Mesenchymal stem cell (in vitro differentiated cells and primary cell): Measurements from ENCODE around the gene JAG1.

Experiments used
- DNase-seq: peaks from one replicate; pipeline ENCODE4 v3.0.0-alpha.2; 2013
- H2AFZ ChIP-seq: one replicate; pipeline ENCODE4 v1.6.1; 2013; ENCODE audit warnings: low read depth, mild to moderate bottlenecking, control low read depth, inconsistent platforms, low read length, moderate library complexity
- H2AK5ac ChIP-seq: 2 replicates; pipeline ENCODE4 v1.6.1; 2013; ENCODE audit warnings: low read length, moderate library complexity, mild to moderate bottlenecking, inconsistent platforms; ENCODE audit not compliant: severe bottlenecking
- H2BK120ac ChIP-seq: one replicate; pipeline ENCODE4 v1.6.1; 2013; ENCODE audit warnings: low read depth, mild to moderate bottlenecking, inconsistent platforms, low read length, moderate library complexity
- H2BK12ac ChIP-seq, 2 experiments: one replicate each; pipeline ENCODE4 v1.6.1; 2013; ENCODE audit warnings: inconsistent platforms in 2 of 2, low read length in 2 of 2, mild to moderate bottlenecking in 2 of 2, moderate library complexity in 2 of 2, control low read depth in 1 of 2
- H2BK15ac ChIP-seq: one replicate; pipeline ENCODE4 v1.6.1; 2013; ENCODE audit warnings: mild to moderate bottlenecking, low read depth, inconsistent platforms; ENCODE audit not compliant: poor library complexity, severe bottlenecking
- H2BK5ac ChIP-seq: 2 replicates; pipeline ENCODE4 v1.6.1; 2013; ENCODE audit warnings: low read depth, mild to moderate bottlenecking, low read length, control low read depth, inconsistent platforms; ENCODE audit not compliant: poor library complexity, severe bottlenecking
- H3K14ac ChIP-seq, 2 experiments: one replicate each; pipeline ENCODE4 v1.6.1; 2013; ENCODE audit warnings: inconsistent platforms in 2 of 2, low read length in 2 of 2, control low read depth in 1 of 2, mild to moderate bottlenecking in 1 of 2, moderate library complexity in 1 of 2
- H3K18ac ChIP-seq, 2 experiments: one replicate each; pipeline ENCODE4 v1.6.1; 2013; ENCODE audit warnings: inconsistent platforms in 2 of 2, low read length in 2 of 2, control low read depth in 1 of 2, low read depth in 1 of 2, mild to moderate bottlenecking in 1 of 2
- H3K23ac ChIP-seq, 2 experiments: one replicate each; pipeline ENCODE4 v1.6.1; 2013; ENCODE audit warnings: inconsistent platforms in 2 of 2, low read length in 2 of 2, mild to moderate bottlenecking in 2 of 2, moderate library complexity in 2 of 2, control low read depth in 1 of 2
- H3K27ac ChIP-seq: 2 replicates; pipeline ENCODE4 v1.5.1; 2013; ENCODE audit warnings: mild to moderate bottlenecking, moderate library complexity, low read length, control low read depth, inconsistent platforms; ENCODE audit not compliant: poor library complexity, severe bottlenecking
- H3K27me3 ChIP-seq, 2 experiments: 2 replicates each; pipeline versions ENCODE4 v1.6.1 to v1.7.0; 2013; ENCODE audit warnings: low read length in 2 of 2, mild to moderate bottlenecking in 2 of 2, moderate library complexity in 2 of 2, control low read depth in 1 of 2, inconsistent platforms in 1 of 2; ENCODE audit not compliant: control insufficient read depth in 1 of 2, insufficient read depth in 1 of 2
- H3K36me3 ChIP-seq, 2 experiments: 2 replicates each; pipeline versions ENCODE4 v1.6.1 to v1.7.0; 2013; ENCODE audit warnings: low read length in 2 of 2, control low read depth in 1 of 2, inconsistent platforms in 1 of 2, low read depth in 1 of 2, mild to moderate bottlenecking in 1 of 2; ENCODE audit not compliant: insufficient read depth in 2 of 2, control insufficient read depth in 1 of 2
- H3K4ac ChIP-seq, 2 experiments: one replicate each; pipeline ENCODE4 v1.6.1; 2013; ENCODE audit warnings: inconsistent platforms in 2 of 2, low read length in 2 of 2, mild to moderate bottlenecking in 2 of 2, moderate library complexity in 2 of 2, control low read depth in 1 of 2, low read depth in 1 of 2
- H3K4me1 ChIP-seq: 2 replicates; pipeline ENCODE4 v1.6.1; 2013; ENCODE audit warnings: low read depth, low read length, control low read depth; ENCODE audit not compliant: control insufficient read depth, insufficient read depth
- H3K4me2 ChIP-seq: 2 replicates; pipeline ENCODE4 v1.6.1; 2013; ENCODE audit warnings: low read length, mild to moderate bottlenecking, inconsistent platforms; ENCODE audit not compliant: poor library complexity, severe bottlenecking
- H3K4me3 ChIP-seq, 2 experiments: 2 replicates each; pipeline versions ENCODE4 v1.5.1 to v1.7.0; 2013; ENCODE audit warnings: low read length in 2 of 2, mild to moderate bottlenecking in 2 of 2, control low read depth in 1 of 2, low read depth in 1 of 2; ENCODE audit not compliant: insufficient read depth in 1 of 2
- H3K79me1 ChIP-seq: replicated peaks from 2 replicates; pipeline ENCODE4 v1.6.1; 2013; ENCODE audit warnings: mild to moderate bottlenecking, control low read depth, low read length, inconsistent platforms; ENCODE audit not compliant: poor library complexity, severe bottlenecking
- H3K9ac ChIP-seq: 2 replicates; pipeline ENCODE4 v1.7.0; 2013; ENCODE audit warnings: mild to moderate bottlenecking, low read length, moderate library complexity
- H3K9me3 ChIP-seq: 2 replicates; pipeline ENCODE4 v1.7.0; 2013; ENCODE audit warnings: mild to moderate bottlenecking, low read length; ENCODE audit not compliant: control insufficient read depth
- H4K8ac ChIP-seq: one replicate; pipeline ENCODE4 v1.6.1; 2013; ENCODE audit warnings: inconsistent platforms, mild to moderate bottlenecking, low read length, moderate library complexity
- H4K91ac ChIP-seq: one replicate; pipeline ENCODE4 v1.6.1; 2013; ENCODE audit warnings: mild to moderate bottlenecking, low read length, inconsistent platforms
- WGBS: methylation state at CpG from one replicate; pipeline ENCODE4 v1.1.7; 2013; ENCODE audit warnings: mixed read lengths; 5-methylcytosine and 5-hydroxymethylcytosine counted together

The JAG1 gene

DNA sequence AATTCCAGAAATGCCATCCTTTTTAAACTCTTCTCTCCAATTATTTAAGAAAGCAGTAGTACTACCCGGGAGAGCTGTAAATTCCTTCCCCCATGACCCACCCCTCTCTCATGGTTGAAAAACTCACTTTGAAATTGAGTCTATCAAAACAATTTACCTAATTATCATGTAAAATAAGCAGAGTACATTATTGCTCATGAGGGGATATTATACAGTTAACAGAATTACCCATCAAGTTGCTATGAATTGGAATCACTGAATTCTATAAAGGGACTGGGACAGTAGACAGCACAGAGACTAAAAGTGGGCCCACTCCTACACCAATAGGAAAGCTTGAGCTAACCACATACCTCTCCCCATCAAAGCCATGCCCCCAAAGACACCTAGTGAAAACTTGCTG is 16.3 kb downstream of the JAG1 start:
- H2BK15ac ChIP-seq, result no peak overlapping the region
- H3K18ac ChIP-seq, result no peak overlapping the region
- no peaks in the 10 kb centered on the region for H3K27me3 ChIP-seq
- H2BK12ac ChIP-seq, result no peak overlapping the region
- DNase-seq, result no peak
- H3K9me3 ChIP-seq, result peaks cover 4% of the 10 kb centered on the region
- H3K36me3 ChIP-seq, result peaks cover 45 to 79% of the 10 kb centered on the region in 2 experiments
- H2AFZ ChIP-seq, result no peak overlapping the region
- no peak overlapping the region for H4K8ac ChIP-seq
- peak overlapping the region; percentile 26 for H2AK5ac ChIP-seq
- no peak overlapping the region for H3K4me3 ChIP-seq
- H3K27ac ChIP-seq, result no peak overlapping the region
- no peak overlapping the region for H4K91ac ChIP-seq
- H3K14ac ChIP-seq, result no peak overlapping the region
- H3K79me1 ChIP-seq, result peaks cover 30% of the 10 kb centered on the region
- H3K23ac ChIP-seq, result no peak overlapping the region
- no peak overlapping the region for H3K4me2 ChIP-seq
- no peak overlapping the region for H3K4ac ChIP-seq
- 86% methylated on average over 1 of the region's 1 CpG for WGBS
- peaks cover 31% of the 10 kb centered on the region for H3K4me1 ChIP-seq
- H2BK120ac ChIP-seq, result no peak overlapping the region
- no peak overlapping the region for H2BK5ac ChIP-seq
- no peak overlapping the region for H3K9ac ChIP-seq

DNA sequence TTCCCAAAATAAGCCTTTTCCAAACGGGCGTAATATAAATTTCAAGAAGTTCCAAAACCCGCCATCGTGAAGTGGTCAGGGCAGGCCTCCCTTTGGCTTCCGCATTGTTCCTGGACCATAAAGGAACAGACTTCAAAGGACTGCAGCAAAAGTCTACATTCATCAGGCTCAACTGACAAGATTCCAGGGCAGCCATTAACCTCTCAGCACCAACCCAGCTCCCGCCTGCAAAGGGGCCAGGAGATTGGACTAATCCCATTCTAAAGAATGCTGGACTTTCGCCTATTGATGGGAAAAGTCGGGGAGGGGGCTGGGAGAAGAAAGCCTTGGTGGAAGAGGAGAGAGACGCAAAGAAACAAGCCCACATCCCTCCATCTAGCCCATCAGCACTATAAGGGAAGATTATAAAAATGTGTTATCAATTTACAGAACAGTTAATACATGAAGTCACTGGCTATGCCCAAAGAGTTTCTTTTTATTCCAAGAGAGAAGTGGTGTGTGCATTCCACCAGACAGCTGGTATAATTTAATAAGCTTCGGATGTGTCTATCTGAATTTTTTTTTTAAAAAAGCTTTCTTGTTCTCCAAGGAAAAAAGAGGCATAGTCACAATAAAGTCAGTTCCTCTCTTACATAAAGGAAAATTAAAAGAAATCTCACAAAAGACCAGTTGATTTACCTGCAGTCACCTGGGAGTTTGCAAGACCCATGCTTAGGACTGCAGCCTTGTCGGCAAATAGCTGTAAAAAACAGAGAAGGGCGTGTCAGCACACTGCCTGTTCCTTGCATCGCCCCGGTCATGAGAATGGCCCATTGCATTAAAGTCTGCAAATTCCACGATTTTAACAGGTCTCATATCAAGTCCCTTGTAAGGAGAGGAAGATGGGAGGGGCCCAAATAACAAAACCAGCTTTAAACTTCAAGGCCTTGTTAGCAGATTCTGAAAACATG is 17.8 kb downstream of the JAG1 start:
- no peak overlapping the region for H3K9ac ChIP-seq
- H3K14ac ChIP-seq, result no peak overlapping the region
- peaks cover 37 to 78% of the 10 kb centered on the region in 2 experiments for H3K36me3 ChIP-seq
- no peak overlapping the region for H3K27ac ChIP-seq
- H3K4ac ChIP-seq, result no peak overlapping the region
- peaks cover 38% of the 10 kb centered on the region for H3K4me1 ChIP-seq
- no peak overlapping the region for H3K18ac ChIP-seq
- no peak overlapping the region for H2AFZ ChIP-seq
- H3K27me3 ChIP-seq, result no peaks in the 10 kb centered on the region
- peaks cover 24% of the 10 kb centered on the region for H3K79me1 ChIP-seq
- peak overlapping the region; percentile 34 for H2AK5ac ChIP-seq
- H3K23ac ChIP-seq, result no peak overlapping the region
- H3K9me3 ChIP-seq, result no peaks in the 10 kb centered on the region
- H3K4me3 ChIP-seq, result no peak overlapping the region
- no peak overlapping the region for H2BK12ac ChIP-seq
- no peak overlapping the region for H4K8ac ChIP-seq
- H4K91ac ChIP-seq, result no peak overlapping the region
- H2BK15ac ChIP-seq, result no peak overlapping the region
- 91% methylated on average over 10 of the region's 15 CpGs for WGBS
- no peak overlapping the region for H2BK120ac ChIP-seq
- H2BK5ac ChIP-seq, result peak overlapping the region; percentile 14
- no peak overlapping the region for H3K4me2 ChIP-seq
- DNase-seq, result no peak

DNA sequence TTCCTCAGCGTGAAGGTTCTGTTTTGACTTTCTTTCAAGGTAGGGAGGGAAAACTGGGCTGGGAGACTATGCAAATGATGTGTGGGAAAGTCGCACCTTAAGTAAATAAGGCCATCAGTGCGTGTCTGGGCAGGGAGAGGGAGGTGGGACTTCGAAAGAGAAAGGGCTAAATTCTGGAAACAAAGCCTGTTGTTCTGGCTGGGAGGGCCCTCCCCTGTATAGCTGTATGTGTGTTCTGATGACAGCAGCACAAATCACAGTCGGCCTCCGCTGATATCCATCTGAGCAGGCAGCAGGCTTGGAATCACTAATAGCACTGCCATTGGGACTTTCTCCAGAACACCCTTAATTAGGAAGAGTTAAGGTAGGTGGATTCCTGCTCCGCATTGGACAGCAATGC is 19.2 kb downstream of the JAG1 start:
- Histone ChIP-seq H3K4me3 (no peak overlapping the region), H3K27ac (no peak overlapping the region), H2BK15ac (no peak overlapping the region), H3K9ac (no peak overlapping the region), H3K79me1 (peaks cover 24% of the 10 kb centered on the region), H3K4me1 (peaks cover 38% of the 10 kb centered on the region), H3K14ac (no peak overlapping the region), H4K91ac (peak overlapping the region; percentile 21), H2BK12ac (peak overlapping the region; percentile 11 to 21), H4K8ac (no peak overlapping the region), H3K4me2 (no peak overlapping the region), H2BK120ac (peak overlapping the region; percentile 42), H3K9me3 (no peaks in the 10 kb centered on the region), H2AFZ (no peak overlapping the region), H3K18ac (peak overlapping the region; percentile 27 to 37), H3K23ac (no peak overlapping the region), H3K27me3 (no peaks in the 10 kb centered on the region), H3K36me3 (peaks cover 33 to 78% of the 10 kb centered on the region in 2 experiments), H2BK5ac (no peak overlapping the region), H3K4ac (no peak overlapping the region), H2AK5ac (peak overlapping the region; percentile 49)
- DNase-seq, result no peak
- 45% methylated on average over 7 of the region's 7 CpGs for WGBS

DNA sequence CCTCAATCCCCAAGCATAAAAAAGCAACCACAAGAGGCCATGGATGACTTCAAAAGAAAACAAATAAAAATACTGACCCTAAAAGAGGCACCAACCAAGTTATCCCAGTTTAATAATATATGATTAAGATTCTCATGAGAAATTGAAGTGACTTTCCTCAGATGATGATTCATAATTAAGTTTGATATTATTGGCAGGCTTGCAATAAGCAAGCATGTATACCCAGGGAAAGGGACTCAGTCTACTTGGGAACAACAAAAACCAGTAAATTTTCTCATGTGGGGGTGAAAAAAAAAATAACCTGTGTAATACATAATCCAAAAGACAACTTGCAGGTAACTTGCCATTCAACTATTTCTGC is 19.6 kb downstream of the JAG1 start:
- Histone ChIP-seq H3K79me1 (peaks cover 24% of the 10 kb centered on the region), H3K27ac (peak overlapping the region; percentile 72), H3K9me3 (no peaks in the 10 kb centered on the region), H2BK12ac (no peak overlapping the region), H3K4me1 (peaks cover 41% of the 10 kb centered on the region), H3K23ac (no peak overlapping the region), H3K14ac (no peak overlapping the region), H3K27me3 (no peaks in the 10 kb centered on the region), H2AFZ (no peak overlapping the region), H3K4me2 (no peak overlapping the region), H3K4ac (no peak overlapping the region), H3K4me3 (peak overlapping the region in 1 of 2 experiments; percentile 43), H3K9ac (peak overlapping the region; percentile 53), H2BK15ac (no peak overlapping the region), H2BK120ac (peak overlapping the region; percentile 42), H4K91ac (no peak overlapping the region), H3K36me3 (peaks cover 33 to 79% of the 10 kb centered on the region in 2 experiments), H3K18ac (peak overlapping the region in 1 of 2 experiments; percentile 37), H4K8ac (no peak overlapping the region), H2AK5ac (peak overlapping the region; percentile 64), H2BK5ac (no peak overlapping the region)
- no peak for DNase-seq
